ENCODE measurements around the gene LPO.

Gene LPO

GRCh38 chr17:58306131-58306951 is 68.0 kb downstream of the LPO start:
- DNase-seq: no peak

GRCh38 chr17:58307468-58308172 is 69.2 kb downstream of the LPO start:
- DNase-seq: no peak

- DNase-seq: no peak
Measured at GRCh38 chr17:58308173-58308984, 70.0 kb downstream of the LPO start.

GRCh38 chr17:58308985-58309917 is 70.9 kb downstream of the LPO start:
- DNase-seq: no peak

- DNase-seq: no peak
Measured at GRCh38 chr17:58309918-58310259, 71.5 kb downstream of the LPO start.

GRCh38 chr17:58310511-58311428 is 72.4 kb downstream of the LPO start:
- no peak for DNase-seq

GRCh38 chr17:58311429-58311894 is 73.1 kb downstream of the LPO start:
- no peak for DNase-seq

- no peak for DNase-seq
Measured at GRCh38 chr17:58312021-58312630, 73.7 kb downstream of the LPO start.

GRCh38 chr17:58312829-58313228 is 74.4 kb downstream of the LPO start:
- no peak for DNase-seq

- DNase-seq: no peak
Measured at GRCh38 chr17:58313815-58314705, 75.7 kb downstream of the LPO start.

- no peak for DNase-seq
Measured at GRCh38 chr17:58314706-58315015, 76.3 kb downstream of the LPO start.

- DNase-seq: no peak
Measured at GRCh38 chr17:58315281-58315711, 76.9 kb downstream of the LPO start.

- no peak for DNase-seq
Measured at GRCh38 chr17:58315750-58316149, 77.4 kb downstream of the LPO start.

GRCh38 chr17:58316260-58316960 is 78.0 kb downstream of the LPO start:
- no peak for DNase-seq

GRCh38 chr17:58317421-58318064 is 79.2 kb downstream of the LPO start:
- DNase-seq: no peak

- DNase-seq: no peak
Measured at GRCh38 chr17:58318065-58318481, 79.7 kb downstream of the LPO start.

All from hippocampal formation (tissue), 2 donors.